ENCODE results near the gene MRPS7.

DNA sequence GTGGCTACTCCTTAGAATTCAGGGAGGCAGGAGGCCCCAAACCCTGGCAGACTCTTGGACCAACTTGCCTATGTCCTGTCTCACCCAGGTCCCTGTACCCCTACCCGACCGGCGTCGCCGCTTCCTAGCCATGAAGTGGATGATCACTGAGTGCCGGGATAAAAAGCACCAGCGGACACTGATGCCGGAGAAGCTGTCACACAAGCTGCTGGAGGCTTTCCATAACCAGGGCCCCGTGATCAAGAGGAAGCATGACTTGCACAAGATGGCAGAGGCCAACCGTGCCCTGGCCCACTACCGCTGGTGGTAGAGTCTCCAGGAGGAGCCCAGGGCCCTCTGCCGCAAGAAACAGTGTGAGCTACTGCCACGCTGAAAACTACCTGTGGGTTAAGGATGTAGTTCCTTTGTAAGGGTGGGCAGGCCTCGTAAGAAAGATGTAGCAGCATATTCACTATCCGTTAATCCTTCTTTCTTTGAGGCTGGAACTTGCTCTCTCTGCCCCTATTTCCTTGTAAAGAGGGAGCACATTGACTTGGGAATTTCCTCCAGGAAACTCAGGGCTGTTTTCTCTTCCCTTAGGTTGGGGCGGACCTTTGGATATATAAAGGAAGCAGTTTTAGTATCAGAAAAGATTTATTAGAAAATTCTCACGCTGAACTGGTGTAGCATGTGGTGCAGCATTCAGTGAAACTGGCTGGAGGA, 4.1 kb downstream of the MRPS7 start:
- TF ChIP-seq, protein P1, sequence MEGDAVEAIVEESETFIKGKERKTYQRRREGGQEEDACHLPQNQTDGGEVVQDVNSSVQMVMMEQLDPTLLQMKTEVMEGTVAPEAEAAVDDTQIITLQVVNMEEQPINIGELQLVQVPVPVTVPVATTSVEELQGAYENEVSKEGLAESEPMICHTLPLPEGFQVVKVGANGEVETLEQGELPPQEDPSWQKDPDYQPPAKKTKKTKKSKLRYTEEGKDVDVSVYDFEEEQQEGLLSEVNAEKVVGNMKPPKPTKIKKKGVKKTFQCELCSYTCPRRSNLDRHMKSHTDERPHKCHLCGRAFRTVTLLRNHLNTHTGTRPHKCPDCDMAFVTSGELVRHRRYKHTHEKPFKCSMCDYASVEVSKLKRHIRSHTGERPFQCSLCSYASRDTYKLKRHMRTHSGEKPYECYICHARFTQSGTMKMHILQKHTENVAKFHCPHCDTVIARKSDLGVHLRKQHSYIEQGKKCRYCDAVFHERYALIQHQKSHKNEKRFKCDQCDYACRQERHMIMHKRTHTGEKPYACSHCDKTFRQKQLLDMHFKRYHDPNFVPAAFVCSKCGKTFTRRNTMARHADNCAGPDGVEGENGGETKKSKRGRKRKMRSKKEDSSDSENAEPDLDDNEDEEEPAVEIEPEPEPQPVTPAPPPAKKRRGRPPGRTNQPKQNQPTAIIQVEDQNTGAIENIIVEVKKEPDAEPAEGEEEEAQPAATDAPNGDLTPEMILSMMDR (conservative IDR thresholded peaks at IDR 0.05 in 1 of 2, IDR thresholded peaks at IDR 0.05 in 1 of 2; ENCODE audit: extremely low read depth in 1 of 2, insufficient read depth in 1 of 2, low read depth in 1 of 2, low read length in 2 of 2) = no peak
- TF ChIP-seq EZH2 (IDR thresholded peaks at IDR 0.05; ENCODE audit: borderline replicate concordance, low read length) = no peak
